Tibial artery (tissue), 4 donors: ENCODE data around the gene SCUBE1.

Source experiments
- DNase-seq, 2 donors: peaks; one replicate each; pipeline ENCODE4 v3.0.0-alpha.2; 2019
- H3K27ac ChIP-seq, 2 donors: fragments of 200-600 bp; sonication (generic) in 1 of 2; 1 replicate in 1 of 2; 2 replicates in 1 of 2; pipeline ENCODE4 v1.5.1; 2018 to 2019; ENCODE audit warnings: mild to moderate bottlenecking in 1 of 2
- H3K27me3 ChIP-seq, 2 donors: fragments of 200-600 bp; sonication (generic) in 1 of 2; one replicate each; pipeline versions ENCODE4 v1.5.1 to v1.6.0; 2016 to 2019
- H3K36me3 ChIP-seq, 3 donors: fragments of 200-600 bp; sonication (generic) in 2 of 3; one replicate each; pipeline ENCODE4 v1.5.1; 2016 to 2019; ENCODE audit warnings: mild to moderate bottlenecking in 2 of 3
- H3K4me1 ChIP-seq, 4 donors: fragments of 200-600 bp; sonication (generic) in 2 of 4; 1 replicate in 3 of 4; 2 replicates in 1 of 4; pipeline ENCODE4 v1.5.1; 2016 to 2019
- H3K4me3 ChIP-seq, 2 donors: fragments of 200-600 bp; sonication (generic) in 1 of 2; 1 replicate in 1 of 2; 2 replicates in 1 of 2; pipeline ENCODE4 v1.5.1; 2018 to 2019; ENCODE audit warnings: mild to moderate bottlenecking in 2 of 2
- H3K9me3 ChIP-seq, 3 donors: fragments of 200-600 bp; sonication (generic) in 1 of 3; one replicate each; pipeline ENCODE4 v1.5.1; 2016 to 2019
- CTCF ChIP-seq, 2 experiments: fragments of 200-600 bp in 1 of 2; fragments of 450-650 bp in 1 of 2; IDR thresholded peaks; one replicate each; pipeline ENCODE4 v1.5.1; 2017 to 2019; ENCODE audit warnings: antibody characterized with exemption in 2 of 2, mild to moderate bottlenecking in 1 of 2, moderate library complexity in 1 of 2
- intact Hi-C: fragments of 100-400 bp; cut with DNase I; formaldehyde crosslinking; loops from one replicate; pipeline ENCODE4 v1.15.0; 2023; ENCODE audit warnings: low total_unique reads

The SCUBE1 gene

GRCh38 chr22:43260331-43261231 lies 82.6 kb downstream of the SCUBE1 start:
- no peak for TF ChIP-seq CTCF (IDR thresholded peaks at IDR 0.05)
- no peak overlapping the region for H3K4me3 ChIP-seq
- intact Hi-C loops: no loop called here
- no peak overlapping the region for H3K27ac ChIP-seq
- H3K9me3 ChIP-seq: no peaks in the 10 kb centered on the region
- H3K4me1 ChIP-seq: peaks cover 0 to 13% (median 7%) of the 10 kb centered on the region in 4 donors
- H3K36me3 ChIP-seq: no peaks in the 10 kb centered on the region
- H3K27me3 ChIP-seq: peaks cover 0 to 25% of the 10 kb centered on the region in 2 donors
- DNase-seq: no peak

DNA sequence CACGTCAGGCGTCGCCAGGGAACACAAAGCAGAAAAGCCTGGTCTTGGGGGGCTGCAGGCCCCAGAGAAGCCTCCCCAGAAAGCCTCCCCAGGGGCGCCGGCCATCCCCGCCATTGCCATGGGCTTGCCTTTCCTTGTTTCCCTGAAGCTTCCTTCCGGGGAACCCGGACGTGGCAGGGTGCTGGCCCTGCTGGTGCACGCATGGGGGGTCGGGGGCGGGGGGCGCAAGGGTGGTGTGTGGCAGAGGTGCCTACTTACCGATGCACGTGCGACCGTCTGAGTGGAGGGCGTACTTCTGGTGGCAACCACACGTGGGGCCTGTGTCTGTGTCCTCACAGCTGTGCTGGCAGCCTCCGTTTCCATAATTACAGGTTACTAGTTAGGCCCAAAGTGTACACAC lies 85.2 kb downstream of the SCUBE1 start:
- no peak for TF ChIP-seq CTCF (IDR thresholded peaks at IDR 0.05)
- DNase-seq: no peak
- Histone ChIP-seq H3K4me1 (peaks cover 0 to 6% (median 0%) of the 10 kb centered on the region in 4 donors), H3K27me3 (peaks cover 0 to 15% of the 10 kb centered on the region in 2 donors), H3K36me3 (no peaks in the 10 kb centered on the region), H3K4me3 (no peak overlapping the region), H3K9me3 (no peaks in the 10 kb centered on the region), H3K27ac (no peak overlapping the region)
- intact Hi-C loops: no loop called here

DNA sequence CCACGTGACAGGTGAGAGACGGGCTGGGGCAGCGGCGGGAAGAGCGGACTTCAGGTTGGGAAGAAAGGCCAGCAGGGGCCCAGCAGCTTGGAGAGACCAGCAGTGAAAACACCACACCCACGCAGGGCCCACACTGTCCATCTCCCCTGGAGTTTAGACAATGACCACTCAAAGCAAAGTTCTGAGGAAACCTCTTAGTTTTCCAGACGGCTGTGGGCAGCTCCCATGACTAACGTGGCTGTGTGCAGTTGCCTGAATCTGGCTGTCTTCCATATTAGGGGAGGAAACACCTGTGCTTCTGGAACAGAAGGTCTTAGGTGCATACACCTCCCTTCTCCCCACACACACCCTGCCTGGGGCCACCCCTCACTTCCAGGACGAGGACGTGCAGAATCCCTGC lies 85.6 kb downstream of the SCUBE1 start:
- intact Hi-C loops: no loop called here
- Histone ChIP-seq H3K27ac (no peak overlapping the region), H3K4me1 (peaks cover 0 to 6% (median 0%) of the 10 kb centered on the region in 4 donors), H3K36me3 (no peaks in the 10 kb centered on the region), H3K27me3 (peaks cover 0 to 11% of the 10 kb centered on the region in 2 donors), H3K9me3 (no peaks in the 10 kb centered on the region), H3K4me3 (no peak overlapping the region)
- no peak for DNase-seq
- TF ChIP-seq CTCF (IDR thresholded peaks at IDR 0.05): no peak

- Histone ChIP-seq H3K4me3 (no peak overlapping the region), H3K27ac (no peak overlapping the region), H3K27me3 (peaks cover 0 to 8% of the 10 kb centered on the region in 2 donors), H3K36me3 (no peaks in the 10 kb centered on the region), H3K9me3 (no peaks in the 10 kb centered on the region), H3K4me1 (peaks cover 0 to 6% (median 0%) of the 10 kb centered on the region in 4 donors)
- no peak for TF ChIP-seq CTCF (IDR thresholded peaks at IDR 0.05)
- intact Hi-C loops: no loop called here
- no peak for DNase-seq
These were observed 86.1 kb downstream of the SCUBE1 start for GRCh38 chr22:43256976-43257545.

- Histone ChIP-seq H3K27ac (no peak overlapping the region), H3K27me3 (peaks cover 0 to 8% of the 10 kb centered on the region in 2 donors), H3K9me3 (no peaks in the 10 kb centered on the region), H3K4me1 (peaks cover 0 to 6% (median 0%) of the 10 kb centered on the region in 4 donors), H3K36me3 (no peaks in the 10 kb centered on the region), H3K4me3 (no peak overlapping the region)
- TF ChIP-seq CTCF (IDR thresholded peaks at IDR 0.05): no peak
- DNase-seq: no peak
- intact Hi-C loops: no loop called here
These were observed 86.6 kb downstream of the SCUBE1 start for GRCh38 chr22:43256569-43256968.
